GM12873 (cell line): Measurements from ENCODE around the gene OR2T1.
"Not testable (repeated sequence)": the region's sequence is repeated elsewhere in the genome, so short reads cannot be mapped to it uniquely, and the experiment has no call there.

Experiments used
- TF ChIP-seq, protein P1 (sequence below): IDR thresholded peaks from 2 replicates; pipeline ENCODE4 v1.5.1; 2012; ENCODE audit warnings: low read depth, mild to moderate bottlenecking, moderate library complexity, low read length, control low read depth; ENCODE audit not compliant: insufficient read depth; ENCODE audit errors: missing control alignments

Gene OR2T1

DNA sequence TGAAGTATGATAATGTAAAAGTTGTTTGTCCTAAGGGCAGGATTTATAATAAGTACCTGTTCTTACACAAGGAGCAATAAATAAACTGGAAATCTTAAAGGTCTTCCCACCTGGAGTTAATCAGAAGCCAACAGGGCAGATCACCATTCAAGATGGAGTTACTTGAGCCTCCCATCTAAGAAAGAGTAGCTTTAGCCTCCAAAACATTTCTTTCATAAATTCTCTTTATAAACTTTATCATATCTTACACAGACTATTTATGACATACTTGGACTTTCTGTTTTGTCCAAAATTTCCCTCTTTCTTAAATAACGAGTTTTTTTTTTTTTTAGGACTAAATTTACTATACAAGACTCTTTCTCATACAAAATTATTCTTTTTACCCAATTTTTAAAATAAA lies 18.5 kb downstream of the OR2T1 start:
- TF ChIP-seq, protein P1, sequence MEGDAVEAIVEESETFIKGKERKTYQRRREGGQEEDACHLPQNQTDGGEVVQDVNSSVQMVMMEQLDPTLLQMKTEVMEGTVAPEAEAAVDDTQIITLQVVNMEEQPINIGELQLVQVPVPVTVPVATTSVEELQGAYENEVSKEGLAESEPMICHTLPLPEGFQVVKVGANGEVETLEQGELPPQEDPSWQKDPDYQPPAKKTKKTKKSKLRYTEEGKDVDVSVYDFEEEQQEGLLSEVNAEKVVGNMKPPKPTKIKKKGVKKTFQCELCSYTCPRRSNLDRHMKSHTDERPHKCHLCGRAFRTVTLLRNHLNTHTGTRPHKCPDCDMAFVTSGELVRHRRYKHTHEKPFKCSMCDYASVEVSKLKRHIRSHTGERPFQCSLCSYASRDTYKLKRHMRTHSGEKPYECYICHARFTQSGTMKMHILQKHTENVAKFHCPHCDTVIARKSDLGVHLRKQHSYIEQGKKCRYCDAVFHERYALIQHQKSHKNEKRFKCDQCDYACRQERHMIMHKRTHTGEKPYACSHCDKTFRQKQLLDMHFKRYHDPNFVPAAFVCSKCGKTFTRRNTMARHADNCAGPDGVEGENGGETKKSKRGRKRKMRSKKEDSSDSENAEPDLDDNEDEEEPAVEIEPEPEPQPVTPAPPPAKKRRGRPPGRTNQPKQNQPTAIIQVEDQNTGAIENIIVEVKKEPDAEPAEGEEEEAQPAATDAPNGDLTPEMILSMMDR: no peak

DNA sequence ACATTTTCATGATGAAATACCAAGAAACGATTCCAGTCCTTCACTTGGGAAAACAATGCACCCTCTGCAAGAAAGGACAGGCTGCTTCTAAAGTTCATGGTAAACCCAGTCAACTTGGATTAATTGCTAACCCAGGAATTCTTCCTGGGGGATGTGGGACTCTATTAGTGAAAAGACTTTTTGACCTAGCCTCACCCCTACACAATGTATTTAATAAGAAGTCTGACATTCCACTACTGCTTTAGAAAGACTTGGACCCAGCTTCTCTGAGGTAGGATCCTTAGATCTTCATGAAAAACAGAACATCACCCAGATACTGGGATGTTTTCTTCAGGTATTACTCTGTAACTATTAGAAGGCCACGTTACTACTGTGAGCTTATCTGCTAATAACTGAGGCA lies 42.6 kb downstream of the OR2T1 start, which contains the start of gene OR2T2:
Gene OR2T2, plus strand, starts transcription at position 239 of the 400 bp plus-strand sequence. CDS start 7,161 bp downstream, outside the sequence.
- TF ChIP-seq, protein P1: not testable (repeated sequence)
